Measurements from ENCODE around the gene PAX2.

DNA sequence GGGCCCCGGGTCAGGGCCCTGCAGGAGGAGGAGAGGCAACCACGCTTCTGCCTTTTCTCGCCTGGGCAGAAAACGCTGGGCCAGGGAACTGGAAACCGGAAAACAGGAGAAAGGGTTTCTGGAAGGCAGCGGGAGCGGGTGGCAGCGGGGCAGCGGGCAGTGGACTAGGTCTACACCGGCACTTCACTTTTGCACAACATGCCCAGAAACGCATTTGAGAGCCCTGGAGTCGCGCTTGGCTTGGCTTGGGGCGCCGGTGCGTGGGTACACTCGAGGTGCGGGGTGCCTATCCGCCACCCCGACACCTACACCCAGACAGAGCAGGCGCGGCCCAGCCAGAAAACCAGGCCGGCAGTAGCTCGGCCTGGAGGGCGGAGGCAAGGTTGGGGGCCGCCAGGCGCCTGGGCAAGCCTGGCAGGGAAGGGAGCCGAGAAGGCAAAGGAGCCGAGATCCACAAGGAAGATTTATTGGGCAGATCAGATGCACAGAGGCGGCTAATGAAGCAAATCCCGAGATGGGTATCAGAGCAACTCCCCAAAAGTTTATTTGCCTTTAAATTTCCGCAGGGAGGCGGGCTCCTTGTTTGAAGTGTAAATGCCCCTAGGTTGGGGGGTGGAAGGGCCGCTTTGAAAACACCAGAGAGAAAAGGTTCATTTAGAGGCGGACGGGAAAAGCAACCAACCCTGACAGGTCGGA lies 3.2 kb upstream of the PAX2 start:
- TF ChIP-seq, protein P1, sequence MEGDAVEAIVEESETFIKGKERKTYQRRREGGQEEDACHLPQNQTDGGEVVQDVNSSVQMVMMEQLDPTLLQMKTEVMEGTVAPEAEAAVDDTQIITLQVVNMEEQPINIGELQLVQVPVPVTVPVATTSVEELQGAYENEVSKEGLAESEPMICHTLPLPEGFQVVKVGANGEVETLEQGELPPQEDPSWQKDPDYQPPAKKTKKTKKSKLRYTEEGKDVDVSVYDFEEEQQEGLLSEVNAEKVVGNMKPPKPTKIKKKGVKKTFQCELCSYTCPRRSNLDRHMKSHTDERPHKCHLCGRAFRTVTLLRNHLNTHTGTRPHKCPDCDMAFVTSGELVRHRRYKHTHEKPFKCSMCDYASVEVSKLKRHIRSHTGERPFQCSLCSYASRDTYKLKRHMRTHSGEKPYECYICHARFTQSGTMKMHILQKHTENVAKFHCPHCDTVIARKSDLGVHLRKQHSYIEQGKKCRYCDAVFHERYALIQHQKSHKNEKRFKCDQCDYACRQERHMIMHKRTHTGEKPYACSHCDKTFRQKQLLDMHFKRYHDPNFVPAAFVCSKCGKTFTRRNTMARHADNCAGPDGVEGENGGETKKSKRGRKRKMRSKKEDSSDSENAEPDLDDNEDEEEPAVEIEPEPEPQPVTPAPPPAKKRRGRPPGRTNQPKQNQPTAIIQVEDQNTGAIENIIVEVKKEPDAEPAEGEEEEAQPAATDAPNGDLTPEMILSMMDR (IDR thresholded peaks at IDR 0.05) = no peak
- no peak for TF ChIP-seq POLR2AphosphoS5 (IDR thresholded peaks at IDR 0.05)
